Measurements from ENCODE around the gene VAMP2.

VAMP2 gene

GRCh38 chr17:8154608-8155155 is 8.1 kb downstream of the VAMP2 start:
- H3K9ac ChIP-seq (ENCODE audit: low read depth in 1 of 2, low read length in 2 of 2) = peak overlapping the region; percentile 97 to 100
- H3K27me3 ChIP-seq (ENCODE audit: control insufficient read depth in 2 of 2, insufficient read depth in 2 of 2, low read length in 2 of 2) = no peaks in the 10 kb centered on the region
- H3K9me3 ChIP-seq (ENCODE audit: control insufficient read depth in 2 of 2, low read length in 2 of 2) = no peaks in the 10 kb centered on the region
- peak overlapping the region; percentile 98 to 100 for H3K27ac ChIP-seq (ENCODE audit: low read depth in 2 of 2, low read length in 2 of 2)
- peaks cover 13 to 15% of the 10 kb centered on the region in 2 donors for H3K36me3 ChIP-seq (ENCODE audit: control insufficient read depth in 2 of 2, insufficient read depth in 2 of 2, low read length in 2 of 2)
- H3K4me3 ChIP-seq (ENCODE audit: low read length in 2 of 2) = peak overlapping the region; percentile 95 to 99
- H3K4me1 ChIP-seq (ENCODE audit: control insufficient read depth in 2 of 2, insufficient read depth in 2 of 2, low read length in 2 of 2) = peaks cover 56 to 62% of the 10 kb centered on the region in 2 donors

DNA sequence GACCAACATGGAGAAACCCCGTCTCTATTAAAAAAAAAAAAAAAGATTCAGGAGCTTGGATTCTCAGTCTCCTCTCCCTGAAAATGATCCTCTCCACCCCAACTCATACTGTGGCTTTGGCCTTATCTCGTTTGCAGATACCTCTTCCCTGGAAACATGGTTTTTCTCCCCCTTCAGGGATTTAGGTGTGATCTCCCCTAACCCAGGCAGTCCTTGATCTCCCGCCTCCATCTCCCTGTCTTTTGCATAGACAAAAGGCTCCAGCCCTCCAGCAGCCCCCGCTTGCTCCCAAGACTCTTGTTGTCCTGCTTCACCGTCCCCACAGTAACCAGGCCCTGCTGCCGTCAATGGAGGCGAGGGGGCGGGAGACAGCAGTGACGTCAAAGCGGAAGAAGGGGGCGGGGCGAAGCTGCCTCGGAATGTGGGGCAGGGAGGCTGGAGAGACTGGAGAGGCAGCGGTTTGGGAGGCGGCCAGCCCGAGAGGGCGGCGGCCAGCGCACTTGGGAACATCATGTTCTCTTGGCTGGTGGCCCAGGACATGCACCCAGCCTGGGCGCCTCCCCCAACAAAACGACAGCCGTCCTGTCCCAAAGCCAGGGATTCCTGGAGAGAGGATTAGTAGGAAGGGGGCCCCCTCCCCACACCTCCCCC is 8.7 kb downstream of the VAMP2 start:
- Histone ChIP-seq H3K27ac (ENCODE audit: low read depth in 2 of 2, low read length in 2 of 2) (peak overlapping the region; percentile 98 to 100), H3K4me3 (ENCODE audit: low read length in 2 of 2) (peak overlapping the region; percentile 95 to 99), H3K4me1 (ENCODE audit: control insufficient read depth in 2 of 2, insufficient read depth in 2 of 2, low read length in 2 of 2) (peaks cover 56 to 62% of the 10 kb centered on the region in 2 donors), H3K36me3 (ENCODE audit: control insufficient read depth in 2 of 2, insufficient read depth in 2 of 2, low read length in 2 of 2) (peaks cover 15 to 19% of the 10 kb centered on the region in 2 donors), H3K9ac (ENCODE audit: low read depth in 1 of 2, low read length in 2 of 2) (peak overlapping the region; percentile 97 to 100), H3K27me3 (ENCODE audit: control insufficient read depth in 2 of 2, insufficient read depth in 2 of 2, low read length in 2 of 2) (no peaks in the 10 kb centered on the region), H3K9me3 (ENCODE audit: control insufficient read depth in 2 of 2, low read length in 2 of 2) (no peaks in the 10 kb centered on the region)

DNA sequence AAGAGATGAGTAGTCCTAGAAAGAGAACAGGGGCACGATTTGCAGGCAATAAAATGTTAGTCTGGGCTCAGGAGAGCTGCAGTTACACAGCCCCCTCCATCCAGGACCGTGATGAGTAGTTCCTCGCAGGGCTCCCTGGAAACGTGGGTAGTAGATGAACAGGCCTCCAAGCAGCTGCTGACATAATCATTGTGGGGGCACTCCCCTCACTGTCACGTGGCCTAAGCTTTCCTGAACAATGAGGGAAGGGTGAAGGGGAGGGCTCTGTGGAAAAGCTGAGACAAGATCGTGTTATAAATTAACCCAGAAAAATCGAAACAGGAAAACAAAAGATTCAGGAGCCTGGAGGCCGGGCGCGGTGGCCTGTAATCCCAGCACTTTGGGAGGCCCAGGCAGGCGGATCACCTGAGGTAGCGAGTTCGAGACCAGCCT is 9.2 kb downstream of the VAMP2 start:
- Histone ChIP-seq H3K9ac (ENCODE audit: low read depth in 1 of 2, low read length in 2 of 2) (peak overlapping the region; percentile 82 to 95), H3K4me3 (ENCODE audit: low read length in 2 of 2) (peak overlapping the region; percentile 60 to 89), H3K9me3 (ENCODE audit: control insufficient read depth in 2 of 2, low read length in 2 of 2) (no peaks in the 10 kb centered on the region), H3K4me1 (ENCODE audit: control insufficient read depth in 2 of 2, insufficient read depth in 2 of 2, low read length in 2 of 2) (peaks cover 54 to 58% of the 10 kb centered on the region in 2 donors), H3K36me3 (ENCODE audit: control insufficient read depth in 2 of 2, insufficient read depth in 2 of 2, low read length in 2 of 2) (peaks cover 19 to 23% of the 10 kb centered on the region in 2 donors), H3K27me3 (ENCODE audit: control insufficient read depth in 2 of 2, insufficient read depth in 2 of 2, low read length in 2 of 2) (no peaks in the 10 kb centered on the region), H3K27ac (ENCODE audit: low read depth in 2 of 2, low read length in 2 of 2) (peak overlapping the region; percentile 98 to 100)

DNA sequence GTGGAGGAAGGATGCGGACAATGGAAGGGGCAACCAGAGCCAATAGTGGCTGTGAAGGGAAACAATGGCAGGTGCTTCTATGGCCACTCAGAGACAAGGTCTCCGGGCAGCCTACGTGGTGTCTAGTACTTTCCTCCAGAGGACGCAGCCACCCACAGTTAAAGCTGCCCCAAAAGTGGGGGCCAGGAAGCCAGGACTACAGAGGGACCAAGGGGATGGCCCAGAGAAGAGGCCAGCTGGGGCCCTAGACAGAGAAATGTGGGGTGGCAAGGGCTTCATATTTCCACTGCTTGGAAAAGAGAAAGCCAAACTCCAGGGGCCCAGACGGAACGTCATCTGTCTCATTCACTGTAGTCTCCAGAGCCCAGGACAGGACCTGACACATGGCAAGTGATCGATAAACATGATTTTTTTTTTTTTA is 9.7 kb downstream of the VAMP2 start:
- Histone ChIP-seq H3K9me3 (ENCODE audit: control insufficient read depth in 2 of 2, low read length in 2 of 2) (no peaks in the 10 kb centered on the region), H3K27me3 (ENCODE audit: control insufficient read depth in 2 of 2, insufficient read depth in 2 of 2, low read length in 2 of 2) (no peaks in the 10 kb centered on the region), H3K9ac (ENCODE audit: low read depth in 1 of 2, low read length in 2 of 2) (peak overlapping the region; percentile 78 to 95), H3K4me3 (ENCODE audit: low read length in 2 of 2) (peak overlapping the region; percentile 33 to 89), H3K4me1 (ENCODE audit: control insufficient read depth in 2 of 2, insufficient read depth in 2 of 2, low read length in 2 of 2) (peaks cover 51 to 56% of the 10 kb centered on the region in 2 donors), H3K36me3 (ENCODE audit: control insufficient read depth in 2 of 2, insufficient read depth in 2 of 2, low read length in 2 of 2) (peaks cover 24 to 28% of the 10 kb centered on the region in 2 donors), H3K27ac (ENCODE audit: low read depth in 2 of 2, low read length in 2 of 2) (peak overlapping the region; percentile 98 to 100)

DNA sequence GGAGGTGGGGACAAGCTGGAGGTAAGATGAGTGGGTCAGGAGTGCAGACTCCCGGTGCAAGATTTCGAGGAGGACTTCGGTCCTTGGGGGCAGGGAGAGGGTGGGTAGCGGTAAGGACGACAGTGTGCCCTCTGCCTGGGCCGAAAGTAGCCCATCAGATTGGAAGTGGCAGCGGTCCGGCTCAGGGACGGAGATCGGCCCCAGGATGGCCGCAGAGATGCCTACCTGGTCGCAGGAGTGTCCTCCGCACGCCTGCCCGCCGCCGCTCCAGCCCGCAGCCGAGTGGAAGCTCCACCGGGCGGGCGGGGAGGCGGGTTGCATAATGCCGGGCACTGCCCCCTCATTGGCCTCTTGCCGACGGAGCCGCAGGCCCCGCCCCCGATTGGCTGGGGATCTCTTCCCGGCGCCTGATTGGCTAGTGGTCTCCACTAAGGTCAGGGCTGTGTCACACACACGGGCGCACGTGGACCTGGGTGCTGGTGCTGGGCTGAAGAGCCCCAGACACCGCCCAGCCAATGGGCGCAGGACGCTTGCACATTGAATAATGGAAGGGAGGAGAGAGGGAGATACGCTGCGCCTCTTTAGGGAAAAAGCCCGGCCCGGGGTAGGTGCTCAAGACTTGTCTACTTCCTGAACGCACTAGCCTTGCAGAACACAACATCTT is 10.5 kb downstream of the VAMP2 start, which contains the start of gene PER1:
Gene PER1 (minus strand): TSS at position 293 of the 664 bp plus-strand sequence. CDS start 1,698 bp downstream, outside the sequence.
- Histone ChIP-seq H3K4me1 (ENCODE audit: control insufficient read depth in 2 of 2, insufficient read depth in 2 of 2, low read length in 2 of 2) (peaks cover 51 to 56% of the 10 kb centered on the region in 2 donors), H3K27ac (ENCODE audit: low read depth in 2 of 2, low read length in 2 of 2) (peak within 1 kb of the TSS; percentile 98 to 100), H3K4me3 (ENCODE audit: low read length in 2 of 2) (peak within 1 kb of the TSS; percentile 74 to 89), H3K9me3 (ENCODE audit: control insufficient read depth in 2 of 2, low read length in 2 of 2) (no peaks in the 10 kb centered on the region), H3K9ac (ENCODE audit: low read depth in 1 of 2, low read length in 2 of 2) (peak within 1 kb of the TSS; percentile 95 to 99), H3K36me3 (ENCODE audit: control insufficient read depth in 2 of 2, insufficient read depth in 2 of 2, low read length in 2 of 2) (peaks cover 32 to 36% of the 10 kb centered on the region in 2 donors), H3K27me3 (ENCODE audit: control insufficient read depth in 2 of 2, insufficient read depth in 2 of 2, low read length in 2 of 2) (no peaks in the 10 kb centered on the region)

GRCh38 chr17:8151641-8152111 is 11.1 kb downstream of the VAMP2 start:
- Histone ChIP-seq H3K27me3 (ENCODE audit: control insufficient read depth in 2 of 2, insufficient read depth in 2 of 2, low read length in 2 of 2) (no peaks in the 10 kb centered on the region), H3K27ac (ENCODE audit: low read depth in 2 of 2, low read length in 2 of 2) (peak overlapping the region; percentile 98 to 100), H3K9me3 (ENCODE audit: control insufficient read depth in 2 of 2, low read length in 2 of 2) (no peaks in the 10 kb centered on the region), H3K36me3 (ENCODE audit: control insufficient read depth in 2 of 2, insufficient read depth in 2 of 2, low read length in 2 of 2) (peaks cover 37 to 42% of the 10 kb centered on the region in 2 donors), H3K4me1 (ENCODE audit: control insufficient read depth in 2 of 2, insufficient read depth in 2 of 2, low read length in 2 of 2) (peaks cover 46 to 50% of the 10 kb centered on the region in 2 donors), H3K4me3 (ENCODE audit: low read length in 2 of 2) (peak overlapping the region; percentile 74 to 89), H3K9ac (ENCODE audit: low read depth in 1 of 2, low read length in 2 of 2) (peak overlapping the region; percentile 95 to 99)

GRCh38 chr17:8151120-8151640 is 11.6 kb downstream of the VAMP2 start:
- H3K27me3 ChIP-seq (ENCODE audit: control insufficient read depth in 2 of 2, insufficient read depth in 2 of 2, low read length in 2 of 2) = no peaks in the 10 kb centered on the region
- peak overlapping the region; percentile 98 to 100 for H3K27ac ChIP-seq (ENCODE audit: low read depth in 2 of 2, low read length in 2 of 2)
- H3K9ac ChIP-seq (ENCODE audit: low read depth in 1 of 2, low read length in 2 of 2) = peak overlapping the region; percentile 95 to 99
- H3K4me1 ChIP-seq (ENCODE audit: control insufficient read depth in 2 of 2, insufficient read depth in 2 of 2, low read length in 2 of 2) = peaks cover 45 to 50% of the 10 kb centered on the region in 2 donors
- H3K36me3 ChIP-seq (ENCODE audit: control insufficient read depth in 2 of 2, insufficient read depth in 2 of 2, low read length in 2 of 2) = peaks cover 42 to 46% of the 10 kb centered on the region in 2 donors
- no peaks in the 10 kb centered on the region for H3K9me3 ChIP-seq (ENCODE audit: control insufficient read depth in 2 of 2, low read length in 2 of 2)
- peak overlapping the region; percentile 74 to 89 for H3K4me3 ChIP-seq (ENCODE audit: low read length in 2 of 2)

- no peaks in the 10 kb centered on the region for H3K27me3 ChIP-seq (ENCODE audit: control insufficient read depth in 2 of 2, insufficient read depth in 2 of 2, low read length in 2 of 2)
- H3K36me3 ChIP-seq (ENCODE audit: control insufficient read depth in 2 of 2, insufficient read depth in 2 of 2, low read length in 2 of 2) = peaks cover 50 to 52% of the 10 kb centered on the region in 2 donors
- peak overlapping the region; percentile 4 to 89 for H3K4me3 ChIP-seq (ENCODE audit: low read length in 2 of 2)
- peaks cover 40 to 46% of the 10 kb centered on the region in 2 donors for H3K4me1 ChIP-seq (ENCODE audit: control insufficient read depth in 2 of 2, insufficient read depth in 2 of 2, low read length in 2 of 2)
- H3K9me3 ChIP-seq (ENCODE audit: control insufficient read depth in 2 of 2, low read length in 2 of 2) = no peaks in the 10 kb centered on the region
- H3K9ac ChIP-seq (ENCODE audit: low read depth in 1 of 2, low read length in 2 of 2) = peak overlapping the region; percentile 74 to 95
- peak overlapping the region; percentile 98 to 100 for H3K27ac ChIP-seq (ENCODE audit: low read depth in 2 of 2, low read length in 2 of 2)
These were observed 12.3 kb downstream of the VAMP2 start for GRCh38 chr17:8150194-8151119.
